ENCODE data around the gene ASXL1.

The ASXL1 gene

DNA sequence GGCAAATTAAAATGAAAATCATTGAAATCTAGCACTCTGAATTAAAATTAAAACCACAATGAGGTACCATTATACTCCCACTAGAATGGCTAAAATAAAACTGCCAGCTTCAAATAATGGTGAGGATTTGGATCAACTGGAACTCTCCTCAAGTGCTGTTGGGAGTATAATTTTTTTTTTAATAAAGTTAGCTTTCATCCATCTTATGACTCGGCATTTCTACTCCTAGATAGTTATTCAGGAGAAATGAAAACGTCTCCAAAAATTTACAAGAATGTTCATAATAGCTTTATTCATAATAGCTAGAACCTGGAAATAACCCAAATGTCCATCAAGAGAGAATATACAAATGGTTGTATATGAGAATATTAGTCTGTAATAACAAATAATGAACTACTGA is 63.2 kb downstream of the ASXL1 start:
- Histone ChIP-seq H3K36me3 (ENCODE audit: control insufficient read depth, low read depth, low read length) (no peaks in the 10 kb centered on the region), H3K9me3 (ENCODE audit: control insufficient read depth, low read depth, low read length) (no peaks in the 10 kb centered on the region), H3K27me3 (ENCODE audit: control insufficient read depth, insufficient read depth, low read length) (no peaks in the 10 kb centered on the region), H3K4me3 (ENCODE audit: low read length) (no peak overlapping the region), H3K4me1 (ENCODE audit: control insufficient read depth, low read depth, low read length) (no peaks in the 10 kb centered on the region), H3K27ac (ENCODE audit: low read length) (no peak overlapping the region), H3K9ac (ENCODE audit: low read length) (no peak overlapping the region)

DNA sequence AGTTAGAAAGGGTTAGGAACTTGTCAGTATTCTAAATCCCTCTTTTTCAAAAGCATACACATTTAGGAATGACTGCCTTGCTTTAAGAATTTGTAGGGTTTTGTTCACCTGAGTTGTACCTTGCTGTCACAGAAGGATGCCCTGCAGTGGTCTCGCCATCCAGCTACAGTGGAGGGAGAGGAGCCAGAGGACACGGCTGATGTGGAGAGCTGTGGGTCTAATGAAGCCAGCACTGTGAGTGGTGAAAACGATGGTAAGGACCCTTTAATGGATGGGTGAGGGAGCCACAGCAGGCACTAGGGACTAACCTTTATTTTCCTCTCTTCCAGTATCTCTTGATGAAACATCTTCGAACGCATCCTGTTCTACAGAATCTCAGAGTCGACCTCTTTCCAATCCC is 69.9 kb downstream of the ASXL1 start:
- H3K36me3 ChIP-seq (ENCODE audit: control insufficient read depth, low read depth, low read length) = peaks cover 16% of the 10 kb centered on the region
- no peaks in the 10 kb centered on the region for H3K9me3 ChIP-seq (ENCODE audit: control insufficient read depth, low read depth, low read length)
- no peak overlapping the region for H3K4me3 ChIP-seq (ENCODE audit: low read length)
- H3K27ac ChIP-seq (ENCODE audit: low read length) = no peak overlapping the region
- H3K9ac ChIP-seq (ENCODE audit: low read length) = no peak overlapping the region
- H3K4me1 ChIP-seq (ENCODE audit: control insufficient read depth, low read depth, low read length) = no peaks in the 10 kb centered on the region
- H3K27me3 ChIP-seq (ENCODE audit: control insufficient read depth, insufficient read depth, low read length) = no peaks in the 10 kb centered on the region

DNA sequence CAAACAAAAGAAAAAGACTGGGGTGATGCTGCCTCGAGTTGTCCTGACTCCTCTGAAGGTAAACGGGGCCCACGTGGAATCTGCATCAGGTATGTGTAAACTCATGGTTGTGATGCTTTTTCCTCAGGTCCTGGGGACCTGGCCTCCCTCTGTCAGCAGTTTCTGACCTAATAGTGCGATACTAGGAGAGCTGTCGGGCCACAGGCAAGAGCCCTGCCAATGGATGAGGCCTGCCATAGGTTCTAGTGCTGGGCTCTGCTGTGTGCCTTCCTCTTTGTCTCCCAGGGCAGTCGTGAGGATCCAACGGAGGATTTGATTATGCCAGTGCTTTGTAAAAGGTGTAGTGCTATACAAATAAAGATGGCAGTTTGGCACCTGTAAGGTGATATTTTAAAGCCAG is 71.2 kb downstream of the ASXL1 start:
- no peaks in the 10 kb centered on the region for H3K27me3 ChIP-seq (ENCODE audit: control insufficient read depth, insufficient read depth, low read length)
- H3K4me3 ChIP-seq (ENCODE audit: low read length) = no peak overlapping the region
- no peaks in the 10 kb centered on the region for H3K9me3 ChIP-seq (ENCODE audit: control insufficient read depth, low read depth, low read length)
- no peaks in the 10 kb centered on the region for H3K4me1 ChIP-seq (ENCODE audit: control insufficient read depth, low read depth, low read length)
- no peak overlapping the region for H3K27ac ChIP-seq (ENCODE audit: low read length)
- H3K9ac ChIP-seq (ENCODE audit: low read length) = no peak overlapping the region
- peaks cover 29% of the 10 kb centered on the region for H3K36me3 ChIP-seq (ENCODE audit: control insufficient read depth, low read depth, low read length)

DNA sequence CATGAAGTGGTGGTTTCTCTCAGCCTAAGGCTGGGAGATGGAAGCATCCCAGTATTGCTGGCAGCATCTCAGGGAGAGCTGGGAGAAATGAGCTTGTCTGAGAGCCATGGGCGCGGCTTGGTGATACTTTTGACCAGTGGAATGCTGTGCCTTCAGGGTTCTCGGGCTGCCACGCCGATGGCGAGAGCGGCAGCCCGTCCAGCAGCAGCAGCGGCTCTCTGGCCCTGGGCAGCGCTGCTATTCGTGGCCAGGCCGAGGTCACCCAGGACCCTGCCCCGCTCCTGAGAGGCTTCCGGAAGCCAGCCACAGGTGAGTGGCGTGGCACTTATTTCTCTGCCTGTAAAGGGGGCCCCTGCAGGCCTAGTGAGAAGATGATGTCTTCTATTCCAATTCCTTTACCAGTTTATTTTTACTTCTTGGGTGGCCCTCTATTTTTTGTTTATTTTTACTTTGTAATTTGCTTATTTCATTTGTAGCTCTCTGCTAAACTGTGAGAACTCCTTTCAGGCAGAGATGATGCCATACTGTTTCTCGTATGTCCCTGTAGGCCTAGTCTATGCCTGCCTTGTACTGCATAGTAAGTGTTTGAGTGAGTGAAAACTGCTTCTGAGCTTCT is 71.7 kb downstream of the ASXL1 start:
- H3K27me3 ChIP-seq (ENCODE audit: control insufficient read depth, insufficient read depth, low read length) = no peaks in the 10 kb centered on the region
- no peak overlapping the region for H3K4me3 ChIP-seq (ENCODE audit: low read length)
- H3K36me3 ChIP-seq (ENCODE audit: control insufficient read depth, low read depth, low read length) = peaks cover 31% of the 10 kb centered on the region

DNA sequence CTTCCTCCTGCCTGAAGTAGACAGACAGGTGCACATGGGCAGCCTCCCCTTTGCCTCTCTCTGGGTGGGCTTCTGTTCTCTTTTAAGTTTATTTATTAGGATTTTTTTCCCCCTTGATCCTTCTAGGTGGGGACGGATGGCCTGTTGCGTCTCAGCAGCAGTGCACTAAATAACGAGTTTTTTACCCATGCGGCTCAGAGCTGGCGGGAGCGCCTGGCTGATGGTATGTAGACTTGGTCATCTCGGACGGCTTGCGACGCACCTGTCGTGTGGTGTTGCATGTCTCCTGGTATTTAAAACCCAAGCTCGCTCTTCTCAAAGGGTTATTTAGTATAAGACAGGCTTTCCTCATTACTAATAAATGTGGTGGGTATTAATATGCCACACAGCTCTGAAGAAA is 73.3 kb downstream of the ASXL1 start:
- Histone ChIP-seq H3K36me3 (ENCODE audit: control insufficient read depth, low read depth, low read length) (peaks cover 35% of the 10 kb centered on the region), H3K27me3 (ENCODE audit: control insufficient read depth, insufficient read depth, low read length) (no peaks in the 10 kb centered on the region), H3K4me3 (ENCODE audit: low read length) (no peak overlapping the region), H3K9ac (ENCODE audit: low read length) (no peak overlapping the region), H3K4me1 (ENCODE audit: control insufficient read depth, low read depth, low read length) (no peaks in the 10 kb centered on the region), H3K27ac (ENCODE audit: low read length) (no peak overlapping the region), H3K9me3 (ENCODE audit: control insufficient read depth, low read depth, low read length) (no peaks in the 10 kb centered on the region)

More for the DNA sequence above, 71.7 kb downstream of the ASXL1 start:
- Histone ChIP-seq H3K27ac (ENCODE audit: low read length) (no peak overlapping the region), H3K9ac (ENCODE audit: low read length) (no peak overlapping the region), H3K9me3 (ENCODE audit: control insufficient read depth, low read depth, low read length) (no peaks in the 10 kb centered on the region), H3K4me1 (ENCODE audit: control insufficient read depth, low read depth, low read length) (no peaks in the 10 kb centered on the region)

DNA sequence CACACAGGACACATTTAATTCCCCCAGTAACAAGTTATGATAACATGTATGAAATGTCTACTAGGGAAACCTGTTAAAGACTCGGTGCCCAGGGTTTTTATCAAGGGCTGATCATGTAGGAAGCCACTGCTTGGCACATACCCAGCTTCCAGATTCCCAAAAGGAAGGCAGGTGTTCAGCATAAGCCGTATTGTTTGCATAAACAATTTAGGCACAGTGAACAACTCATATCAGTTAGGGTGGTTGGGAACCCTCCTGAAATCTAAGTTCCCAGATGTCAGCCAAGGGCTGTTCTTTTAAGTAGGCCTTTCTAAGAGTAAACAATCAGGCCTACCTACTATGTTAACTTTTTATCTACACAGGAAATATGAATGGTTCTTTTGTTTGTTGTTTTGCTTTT is 74.1 kb downstream of the ASXL1 start:
- no peak overlapping the region for H3K9ac ChIP-seq (ENCODE audit: low read length)
- no peak overlapping the region for H3K4me3 ChIP-seq (ENCODE audit: low read length)
- H3K27ac ChIP-seq (ENCODE audit: low read length) = no peak overlapping the region
- H3K9me3 ChIP-seq (ENCODE audit: control insufficient read depth, low read depth, low read length) = no peaks in the 10 kb centered on the region
- H3K4me1 ChIP-seq (ENCODE audit: control insufficient read depth, low read depth, low read length) = no peaks in the 10 kb centered on the region
- H3K36me3 ChIP-seq (ENCODE audit: control insufficient read depth, low read depth, low read length) = peaks cover 35% of the 10 kb centered on the region
- H3K27me3 ChIP-seq (ENCODE audit: control insufficient read depth, insufficient read depth, low read length) = no peaks in the 10 kb centered on the region

DNA sequence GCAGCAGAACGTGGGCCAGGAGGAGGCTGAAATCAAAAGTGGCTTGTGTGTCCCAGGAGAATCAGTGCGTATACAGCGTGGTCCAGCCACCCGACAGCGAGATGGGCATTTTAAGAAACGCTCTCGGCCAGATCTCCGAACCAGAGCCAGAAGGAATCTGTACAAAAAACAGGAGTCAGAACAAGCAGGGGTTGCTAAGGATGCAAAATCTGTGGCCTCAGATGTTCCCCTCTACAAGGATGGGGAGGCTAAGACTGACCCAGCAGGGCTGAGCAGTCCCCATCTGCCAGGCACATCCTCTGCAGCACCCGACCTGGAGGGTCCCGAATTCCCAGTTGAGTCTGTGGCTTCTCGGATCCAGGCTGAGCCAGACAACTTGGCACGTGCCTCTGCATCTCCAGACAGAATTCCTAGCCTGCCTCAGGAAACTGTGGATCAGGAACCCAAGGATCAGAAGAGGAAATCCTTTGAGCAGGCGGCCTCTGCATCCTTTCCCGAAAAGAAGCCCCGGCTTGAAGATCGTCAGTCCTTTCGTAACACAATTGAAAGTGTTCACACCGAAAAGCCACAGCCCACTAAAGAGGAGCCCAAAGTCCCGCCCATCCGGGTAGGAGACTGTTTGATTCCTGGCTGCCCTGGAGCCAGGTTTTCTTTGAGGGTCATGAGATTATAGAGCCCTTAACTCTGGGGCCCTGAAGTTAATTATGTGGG is 75.3 kb downstream of the ASXL1 start:
- H3K36me3 ChIP-seq (ENCODE audit: control insufficient read depth, low read depth, low read length) = peaks cover 35% of the 10 kb centered on the region
- H3K9ac ChIP-seq (ENCODE audit: low read length) = no peak overlapping the region
- H3K9me3 ChIP-seq (ENCODE audit: control insufficient read depth, low read depth, low read length) = no peaks in the 10 kb centered on the region
- H3K4me3 ChIP-seq (ENCODE audit: low read length) = no peak overlapping the region
- H3K27me3 ChIP-seq (ENCODE audit: control insufficient read depth, insufficient read depth, low read length) = no peaks in the 10 kb centered on the region
- no peak overlapping the region for H3K27ac ChIP-seq (ENCODE audit: low read length)
- no peaks in the 10 kb centered on the region for H3K4me1 ChIP-seq (ENCODE audit: control insufficient read depth, low read depth, low read length)

DNA sequence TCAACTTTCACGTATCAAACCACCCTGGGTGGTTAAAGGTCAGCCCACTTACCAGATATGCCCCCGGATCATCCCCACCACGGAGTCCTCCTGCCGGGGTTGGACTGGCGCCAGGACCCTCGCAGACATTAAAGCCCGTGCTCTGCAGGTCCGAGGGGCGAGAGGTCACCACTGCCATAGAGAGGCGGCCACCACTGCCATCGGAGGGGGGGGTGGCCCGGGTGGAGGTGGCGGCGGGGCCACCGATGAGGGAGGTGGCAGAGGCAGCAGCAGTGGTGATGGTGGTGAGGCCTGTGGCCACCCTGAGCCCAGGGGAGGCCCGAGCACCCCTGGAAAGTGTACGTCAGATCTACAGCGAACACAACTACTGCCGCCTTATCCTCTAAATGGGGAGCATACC is 76.3 kb downstream of the ASXL1 start:
- no peak overlapping the region for H3K9ac ChIP-seq (ENCODE audit: low read length)
- no peak overlapping the region for H3K27ac ChIP-seq (ENCODE audit: low read length)
- H3K9me3 ChIP-seq (ENCODE audit: control insufficient read depth, low read depth, low read length) = no peaks in the 10 kb centered on the region
- no peak overlapping the region for H3K4me3 ChIP-seq (ENCODE audit: low read length)
- no peaks in the 10 kb centered on the region for H3K27me3 ChIP-seq (ENCODE audit: control insufficient read depth, insufficient read depth, low read length)
- H3K4me1 ChIP-seq (ENCODE audit: control insufficient read depth, low read depth, low read length) = no peaks in the 10 kb centered on the region
- peaks cover 28% of the 10 kb centered on the region for H3K36me3 ChIP-seq (ENCODE audit: control insufficient read depth, low read depth, low read length)

DNA sequence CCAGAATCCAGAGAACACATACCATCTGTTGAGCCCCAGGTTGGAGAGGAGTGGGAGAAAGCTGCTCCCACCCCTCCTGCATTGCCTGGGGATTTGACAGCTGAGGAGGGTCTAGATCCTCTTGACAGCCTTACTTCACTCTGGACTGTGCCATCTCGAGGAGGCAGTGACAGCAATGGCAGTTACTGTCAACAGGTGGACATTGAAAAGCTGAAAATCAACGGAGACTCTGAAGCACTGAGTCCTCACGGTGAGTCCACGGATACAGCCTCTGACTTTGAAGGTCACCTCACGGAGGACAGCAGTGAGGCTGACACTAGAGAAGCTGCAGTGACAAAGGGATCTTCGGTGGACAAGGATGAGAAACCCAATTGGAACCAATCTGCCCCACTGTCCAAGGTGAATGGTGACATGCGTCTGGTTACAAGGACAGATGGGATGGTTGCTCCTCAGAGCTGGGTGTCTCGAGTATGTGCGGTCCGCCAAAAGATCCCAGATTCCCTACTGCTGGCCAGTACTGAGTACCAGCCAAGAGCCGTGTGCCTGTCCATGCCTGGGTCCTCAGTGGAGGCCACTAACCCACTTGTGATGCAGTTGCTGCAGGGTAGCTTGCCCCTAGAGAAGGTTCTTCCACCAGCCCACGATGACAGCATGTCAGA is 77.4 kb downstream of the ASXL1 start:
- Histone ChIP-seq H3K4me1 (ENCODE audit: control insufficient read depth, low read depth, low read length) (no peaks in the 10 kb centered on the region), H3K4me3 (ENCODE audit: low read length) (no peak overlapping the region), H3K27ac (ENCODE audit: low read length) (no peak overlapping the region), H3K36me3 (ENCODE audit: control insufficient read depth, low read depth, low read length) (peaks cover 21% of the 10 kb centered on the region), H3K9me3 (ENCODE audit: control insufficient read depth, low read depth, low read length) (no peaks in the 10 kb centered on the region), H3K9ac (ENCODE audit: low read length) (no peak overlapping the region), H3K27me3 (ENCODE audit: control insufficient read depth, insufficient read depth, low read length) (no peaks in the 10 kb centered on the region)

DNA sequence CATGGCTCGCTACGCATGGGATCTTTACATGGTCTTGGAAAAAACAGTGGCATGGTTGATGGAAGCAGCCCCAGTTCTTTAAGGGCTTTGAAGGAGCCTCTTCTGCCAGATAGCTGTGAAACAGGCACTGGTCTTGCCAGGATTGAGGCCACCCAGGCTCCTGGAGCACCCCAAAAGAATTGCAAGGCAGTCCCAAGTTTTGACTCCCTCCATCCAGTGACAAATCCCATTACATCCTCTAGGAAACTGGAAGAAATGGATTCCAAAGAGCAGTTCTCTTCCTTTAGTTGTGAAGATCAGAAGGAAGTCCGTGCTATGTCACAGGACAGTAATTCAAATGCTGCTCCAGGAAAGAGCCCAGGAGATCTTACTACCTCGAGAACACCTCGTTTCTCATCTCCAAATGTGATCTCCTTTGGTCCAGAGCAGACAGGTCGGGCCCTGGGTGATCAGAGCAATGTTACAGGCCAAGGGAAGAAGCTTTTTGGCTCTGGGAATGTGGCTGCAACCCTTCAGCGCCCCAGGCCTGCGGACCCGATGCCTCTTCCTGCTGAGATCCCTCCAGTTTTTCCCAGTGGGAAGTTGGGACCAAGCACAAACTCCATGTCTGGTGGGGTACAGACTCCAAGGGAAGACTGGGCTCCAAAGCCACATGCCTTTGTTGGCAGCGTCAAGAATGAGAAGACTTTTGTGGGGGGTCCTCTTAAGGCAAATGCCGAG is 78.2 kb downstream of the ASXL1 start:
- no peaks in the 10 kb centered on the region for H3K9me3 ChIP-seq (ENCODE audit: control insufficient read depth, low read depth, low read length)
- no peak overlapping the region for H3K27ac ChIP-seq (ENCODE audit: low read length)
- no peak overlapping the region for H3K9ac ChIP-seq (ENCODE audit: low read length)
- no peaks in the 10 kb centered on the region for H3K27me3 ChIP-seq (ENCODE audit: control insufficient read depth, insufficient read depth, low read length)
- peaks cover 21% of the 10 kb centered on the region for H3K36me3 ChIP-seq (ENCODE audit: control insufficient read depth, low read depth, low read length)
- H3K4me1 ChIP-seq (ENCODE audit: control insufficient read depth, low read depth, low read length) = no peaks in the 10 kb centered on the region
- H3K4me3 ChIP-seq (ENCODE audit: low read length) = no peak overlapping the region

DNA sequence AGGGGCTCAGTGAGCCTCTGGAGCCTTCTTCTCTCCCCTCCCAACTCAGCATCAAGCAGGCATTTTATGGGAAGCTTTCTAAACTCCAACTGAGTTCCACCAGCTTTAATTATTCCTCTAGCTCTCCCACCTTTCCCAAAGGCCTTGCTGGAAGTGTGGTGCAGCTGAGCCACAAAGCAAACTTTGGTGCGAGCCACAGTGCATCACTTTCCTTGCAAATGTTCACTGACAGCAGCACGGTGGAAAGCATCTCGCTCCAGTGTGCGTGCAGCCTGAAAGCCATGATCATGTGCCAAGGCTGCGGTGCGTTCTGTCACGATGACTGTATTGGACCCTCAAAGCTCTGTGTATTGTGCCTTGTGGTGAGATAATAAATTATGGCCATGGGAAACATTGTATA is 78.8 kb downstream of the ASXL1 start:
- Histone ChIP-seq H3K27ac (ENCODE audit: low read length) (no peak overlapping the region), H3K27me3 (ENCODE audit: control insufficient read depth, insufficient read depth, low read length) (no peaks in the 10 kb centered on the region), H3K36me3 (ENCODE audit: control insufficient read depth, low read depth, low read length) (peaks cover 21% of the 10 kb centered on the region), H3K4me3 (ENCODE audit: low read length) (no peak overlapping the region), H3K9me3 (ENCODE audit: control insufficient read depth, low read depth, low read length) (no peaks in the 10 kb centered on the region), H3K9ac (ENCODE audit: low read length) (no peak overlapping the region), H3K4me1 (ENCODE audit: control insufficient read depth, low read depth, low read length) (no peaks in the 10 kb centered on the region)
